Activated CD8-positive, alpha-beta memory T cell treated with anti-CD3 and anti-CD28 coated beads, Interleukin-2, amount 50 U/mL, for 4 hours (primary cell): ENCODE data around the gene ISM1.
A peak's percentile ranks its signal among the peaks of the same experiment; 100 is the strongest.

Experiments used
- DNase-seq: peaks from one replicate; pipeline ENCODE4 v3.0.0-alpha.2; 2020

ISM1 gene

GRCh38 chr20:13259921-13260320, 38.8 kb downstream of the ISM1 start:
- no peak for DNase-seq

GRCh38 chr20:13260650-13261279, 39.7 kb downstream of the ISM1 start:
- DNase-seq, result no peak

GRCh38 chr20:13261460-13262301, 40.6 kb downstream of the ISM1 start:
- peak; percentile 67 for DNase-seq

GRCh38 chr20:13262302-13262650, 41.2 kb downstream of the ISM1 start:
- DNase-seq, result no peak

GRCh38 chr20:13262671-13263360, 41.7 kb downstream of the ISM1 start:
- DNase-seq, result no peak

- no peak for DNase-seq
Measured at GRCh38 chr20:13263451-13263850, 42.4 kb downstream of the ISM1 start.

- DNase-seq, result no peak
Measured at GRCh38 chr20:13264907-13265306, 43.8 kb downstream of the ISM1 start.

GRCh38 chr20:13265941-13266340, 44.9 kb downstream of the ISM1 start:
- no peak for DNase-seq

- DNase-seq, result no peak
Measured at GRCh38 chr20:13267231-13267630, 46.2 kb downstream of the ISM1 start.

- no peak for DNase-seq
Measured at GRCh38 chr20:13268953-13269352, 47.9 kb downstream of the ISM1 start.

GRCh38 chr20:13270211-13270610, 49.1 kb downstream of the ISM1 start:
- DNase-seq, result no peak

GRCh38 chr20:13271098-13271497, 50.0 kb downstream of the ISM1 start:
- DNase-seq, result no peak

- DNase-seq, result no peak
Measured at GRCh38 chr20:13271977-13272975, 51.2 kb downstream of the ISM1 start.

- DNase-seq, result no peak
Measured at GRCh38 chr20:13274275-13274861, 53.3 kb downstream of the ISM1 start.

GRCh38 chr20:13276945-13277541, 56.0 kb downstream of the ISM1 start:
- no peak for DNase-seq

GRCh38 chr20:13277663-13278295, 56.7 kb downstream of the ISM1 start:
- no peak for DNase-seq

- DNase-seq, result no peak
Measured at GRCh38 chr20:13278812-13279570, 57.9 kb downstream of the ISM1 start.

- no peak for DNase-seq
Measured at GRCh38 chr20:13280609-13281324, 59.7 kb downstream of the ISM1 start.

- no peak for DNase-seq
Measured at GRCh38 chr20:13283869-13284829, 63.1 kb downstream of the ISM1 start.
